HPDE6-E6E7 (cell line): ENCODE data around the gene HSH2D.
"Not testable (repeated sequence)": the region's sequence is repeated elsewhere in the genome, so short reads cannot be mapped to it uniquely, and the experiment has no call there.

Experiments
- DNase-seq: peaks from one replicate; pipeline ENCODE4 v3.0.0; 2011; ENCODE audit warnings: missing footprints; ENCODE audit errors: extremely low spot score

The HSH2D gene

GRCh38 chr19:16119075-16119857 lies 24.2 kb upstream of the HSH2D start:
- not testable (repeated sequence) for DNase-seq

- DNase-seq = no peak
Observed at GRCh38 chr19:16121141-16121540, 22.3 kb upstream of the HSH2D start.

- no peak for DNase-seq
Observed at GRCh38 chr19:16121967-16122366, 21.5 kb upstream of the HSH2D start.

- no peak for DNase-seq
Observed at GRCh38 chr19:16124953-16125352, 18.5 kb upstream of the HSH2D start.

- no peak for DNase-seq
Observed at GRCh38 chr19:16125737-16126495, 17.6 kb upstream of the HSH2D start.

- no peak for DNase-seq
Observed at GRCh38 chr19:16127080-16127479, 16.4 kb upstream of the HSH2D start.

- DNase-seq = no peak
Observed at GRCh38 chr19:16127776-16128371, 15.6 kb upstream of the HSH2D start.

GRCh38 chr19:16131648-16132047 lies 11.8 kb upstream of the HSH2D start:
- no peak for DNase-seq

- no peak for DNase-seq
Observed at GRCh38 chr19:16133818-16134217, 9.7 kb upstream of the HSH2D start.

- DNase-seq = no peak
Observed at GRCh38 chr19:16134510-16134909, 9.0 kb upstream of the HSH2D start.

- no peak for DNase-seq
Observed at GRCh38 chr19:16135430-16136127, 7.9 kb upstream of the HSH2D start.

GRCh38 chr19:16136185-16136999 lies 7.1 kb upstream of the HSH2D start:
- DNase-seq = no peak

GRCh38 chr19:16139752-16140151 lies 3.7 kb upstream of the HSH2D start:
- DNase-seq = no peak

- DNase-seq = no peak
Observed at GRCh38 chr19:16141043-16141442, 2.4 kb upstream of the HSH2D start.

- DNase-seq = no peak
Observed at GRCh38 chr19:16142032-16142580, 1.4 kb upstream of the HSH2D start.

- DNase-seq = no peak
Observed at GRCh38 chr19:16144216-16144581, 714 bp downstream of the HSH2D start.

GRCh38 chr19:16146112-16146511 lies 2.6 kb downstream of the HSH2D start:
- DNase-seq = no peak

GRCh38 chr19:16148443-16149229 lies 5.2 kb downstream of the HSH2D start:
- no peak for DNase-seq

GRCh38 chr19:16153582-16154336 lies 10.3 kb downstream of the HSH2D start:
- no peak for DNase-seq
